Activated T-cell treated with anti-CD3 and anti-CD28 coated beads for 4 hours (primary cell): ENCODE data around the gene DDTL.

ENCODE experiments used
- DNase-seq: peaks from one replicate; pipeline ENCODE4 v3.0.0-alpha.2; 2020

DDTL gene

GRCh38 chr22:24007253-24008021 lies 40.7 kb downstream of the DDTL start:
- no peak for DNase-seq

- no peak for DNase-seq
These were observed 41.3 kb downstream of the DDTL start for GRCh38 chr22:24008022-24008283.

- no peak for DNase-seq
These were observed 41.9 kb downstream of the DDTL start for GRCh38 chr22:24008381-24009226.

- no peak for DNase-seq
These were observed 42.7 kb downstream of the DDTL start for GRCh38 chr22:24009227-24010017.

GRCh38 chr22:24010018-24010391 lies 43.3 kb downstream of the DDTL start:
- DNase-seq: no peak

- DNase-seq: no peak
These were observed 45.0 kb downstream of the DDTL start for GRCh38 chr22:24011735-24012068.

GRCh38 chr22:24016156-24016555 lies 49.5 kb downstream of the DDTL start:
- no peak for DNase-seq

- no peak for DNase-seq
These were observed 54.6 kb downstream of the DDTL start for GRCh38 chr22:24021304-24021703.
